ENCODE results near the gene ARID1B.
"Not testable (repeated sequence)": the region's sequence is repeated elsewhere in the genome, so short reads cannot be mapped to it uniquely, and the experiment has no call there.

ARID1B gene

GRCh38 chr6:157147054-157148026 lies 370.2 kb downstream of the ARID1B start:
- CTCF ChIA-PET, result interaction anchor here (1.0 to 1.9 kb wide), 2 partner anchors 18 to 113 kb away, joined by 3 to 8 read pairs; no protein-coding TSS in a partner anchor
- H3K27me3 ChIP-seq (replicated peaks in 2 of 5; ENCODE audit: control insufficient read depth in 4 of 5, insufficient read depth in 5 of 5, low read length in 4 of 5); H3K4me3 ChIP-seq (ENCODE audit: control insufficient read depth in 1 of 7, extremely low read depth in 1 of 7, insufficient read depth in 4 of 7, low read depth in 2 of 7, low read length in 6 of 7); H3K9me3 ChIP-seq (ENCODE audit: control extremely low read depth in 1 of 5, control insufficient read depth in 4 of 5, insufficient read depth in 2 of 5, low read depth in 1 of 5, low read length in 4 of 5); DNase-seq; H3K27ac ChIP-seq (ENCODE audit: insufficient read depth in 1 of 2, low read depth in 1 of 2, low read length in 2 of 2, poor library complexity in 1 of 2, severe bottlenecking in 2 of 2); POLR2A ChIA-PET: not testable (repeated sequence)
- Histone ChIP-seq H3K4me1 (ENCODE audit: control extremely low read depth in 1 of 4, control insufficient read depth in 4 of 4, insufficient read depth in 4 of 4, low read length in 3 of 4) (peaks cover 0 to 14% (median 10%) of the 10 kb centered on the region in 4 experiments), H3K36me3 (ENCODE audit: control insufficient read depth in 4 of 4, insufficient read depth in 4 of 4, low read length in 3 of 4) (peaks cover 10 to 59% (median 32%) of the 10 kb centered on the region in 4 experiments)
- whole genome bisulfite sequencing (ENCODE audit: insufficient coverage), result 97% methylated on average over 44 of the region's 74 CpGs

GRCh38 chr6:157148391-157149323 lies 371.5 kb downstream of the ARID1B start:
- no peak overlapping the region for H3K4me3 ChIP-seq (ENCODE audit: control insufficient read depth in 1 of 7, extremely low read depth in 1 of 7, insufficient read depth in 4 of 7, low read depth in 2 of 7, low read length in 6 of 7)
- WGBS (ENCODE audit: insufficient coverage), result 93% methylated on average over 21 of the region's 25 CpGs
- POLR2A ChIA-PET, result no interaction called here
- H3K27me3 ChIP-seq (replicated peaks in 2 of 5; ENCODE audit: control insufficient read depth in 4 of 5, insufficient read depth in 5 of 5, low read length in 4 of 5), result no peaks in the 10 kb centered on the region
- peaks cover 8 to 56% (median 38%) of the 10 kb centered on the region in 4 experiments for H3K36me3 ChIP-seq (ENCODE audit: control insufficient read depth in 4 of 4, insufficient read depth in 4 of 4, low read length in 3 of 4)
- no peak overlapping the region for H3K27ac ChIP-seq (ENCODE audit: insufficient read depth in 1 of 2, low read depth in 1 of 2, low read length in 2 of 2, poor library complexity in 1 of 2, severe bottlenecking in 2 of 2)
- no peak for DNase-seq
- CTCF ChIA-PET, result interaction anchor here (0.9 kb wide), 1 partner anchor 11 kb away, joined by 3 read pairs; no protein-coding TSS in a partner anchor
- peaks cover 0 to 14% (median 10%) of the 10 kb centered on the region in 4 experiments for H3K4me1 ChIP-seq (ENCODE audit: control extremely low read depth in 1 of 4, control insufficient read depth in 4 of 4, insufficient read depth in 4 of 4, low read length in 3 of 4)
- no peaks in the 10 kb centered on the region for H3K9me3 ChIP-seq (ENCODE audit: control extremely low read depth in 1 of 5, control insufficient read depth in 4 of 5, insufficient read depth in 2 of 5, low read depth in 1 of 5, low read length in 4 of 5)

GRCh38 chr6:157150076-157150475 lies 372.9 kb downstream of the ARID1B start:
- no peak for DNase-seq
- ChIA-PET POLR2A (no interaction called here), CTCF (no interaction called here)
- Histone ChIP-seq H3K9me3 (ENCODE audit: control extremely low read depth in 1 of 5, control insufficient read depth in 4 of 5, insufficient read depth in 2 of 5, low read depth in 1 of 5, low read length in 4 of 5) (no peaks in the 10 kb centered on the region), H3K27ac (ENCODE audit: insufficient read depth in 1 of 2, low read depth in 1 of 2, low read length in 2 of 2, poor library complexity in 1 of 2, severe bottlenecking in 2 of 2) (no peak overlapping the region), H3K36me3 (ENCODE audit: control insufficient read depth in 4 of 4, insufficient read depth in 4 of 4, low read length in 3 of 4) (peaks cover 9 to 63% (median 42%) of the 10 kb centered on the region in 4 experiments), H3K4me3 (ENCODE audit: control insufficient read depth in 1 of 7, extremely low read depth in 1 of 7, insufficient read depth in 4 of 7, low read depth in 2 of 7, low read length in 6 of 7) (no peak overlapping the region), H3K27me3 (replicated peaks in 2 of 5; ENCODE audit: control insufficient read depth in 4 of 5, insufficient read depth in 5 of 5, low read length in 4 of 5) (no peaks in the 10 kb centered on the region), H3K4me1 (ENCODE audit: control extremely low read depth in 1 of 4, control insufficient read depth in 4 of 4, insufficient read depth in 4 of 4, low read length in 3 of 4) (peaks cover 0 to 7% (median 4%) of the 10 kb centered on the region in 4 experiments)
- 93% methylated on average over 2 of the region's 6 CpGs for WGBS (ENCODE audit: insufficient coverage)

GRCh38 chr6:157151029-157151428 lies 373.9 kb downstream of the ARID1B start:
- 97% methylated on average over 9 of the region's 11 CpGs for WGBS (ENCODE audit: insufficient coverage)
- Histone ChIP-seq H3K9me3 (ENCODE audit: control extremely low read depth in 1 of 5, control insufficient read depth in 4 of 5, insufficient read depth in 2 of 5, low read depth in 1 of 5, low read length in 4 of 5) (no peaks in the 10 kb centered on the region), H3K4me3 (ENCODE audit: control insufficient read depth in 1 of 7, extremely low read depth in 1 of 7, insufficient read depth in 4 of 7, low read depth in 2 of 7, low read length in 6 of 7) (no peak overlapping the region), H3K4me1 (ENCODE audit: control extremely low read depth in 1 of 4, control insufficient read depth in 4 of 4, insufficient read depth in 4 of 4, low read length in 3 of 4) (peaks cover 0 to 3% (median 0%) of the 10 kb centered on the region in 4 experiments), H3K27me3 (replicated peaks in 2 of 5; ENCODE audit: control insufficient read depth in 4 of 5, insufficient read depth in 5 of 5, low read length in 4 of 5) (no peaks in the 10 kb centered on the region), H3K27ac (ENCODE audit: insufficient read depth in 1 of 2, low read depth in 1 of 2, low read length in 2 of 2, poor library complexity in 1 of 2, severe bottlenecking in 2 of 2) (no peak overlapping the region), H3K36me3 (ENCODE audit: control insufficient read depth in 4 of 4, insufficient read depth in 4 of 4, low read length in 3 of 4) (peaks cover 13 to 63% (median 44%) of the 10 kb centered on the region in 4 experiments)
- ChIA-PET POLR2A (interaction anchor here (0.6 kb wide), 1 partner anchor 463 kb away, joined by 3 read pairs; no protein-coding TSS in a partner anchor), CTCF (interaction anchor here (1.1 kb wide), 1 partner anchor 115 kb away, joined by 4 read pairs; no protein-coding TSS in a partner anchor)
- DNase-seq, result no peak

GRCh38 chr6:157151989-157152388 lies 374.8 kb downstream of the ARID1B start:
- POLR2A ChIA-PET, result interaction anchor here (0.5 kb wide), 1 partner anchor 12 kb away, joined by 3 read pairs; no protein-coding TSS in a partner anchor
- peaks cover 0 to 3% (median 0%) of the 10 kb centered on the region in 4 experiments for H3K4me1 ChIP-seq (ENCODE audit: control extremely low read depth in 1 of 4, control insufficient read depth in 4 of 4, insufficient read depth in 4 of 4, low read length in 3 of 4)
- DNase-seq, result no peak
- no peaks in the 10 kb centered on the region for H3K9me3 ChIP-seq (ENCODE audit: control extremely low read depth in 1 of 5, control insufficient read depth in 4 of 5, insufficient read depth in 2 of 5, low read depth in 1 of 5, low read length in 4 of 5)
- H3K27me3 ChIP-seq (replicated peaks in 2 of 5; ENCODE audit: control insufficient read depth in 4 of 5, insufficient read depth in 5 of 5, low read length in 4 of 5), result no peaks in the 10 kb centered on the region
- CTCF ChIA-PET, result interaction anchor here (0.9 to 1.1 kb wide), 2 partner anchors 13 to 116 kb away, joined by 3 to 4 read pairs; no protein-coding TSS in a partner anchor
- no peak overlapping the region for H3K4me3 ChIP-seq (ENCODE audit: control insufficient read depth in 1 of 7, extremely low read depth in 1 of 7, insufficient read depth in 4 of 7, low read depth in 2 of 7, low read length in 6 of 7)
- WGBS (ENCODE audit: insufficient coverage), result 95% methylated on average over 3 of the region's 3 CpGs
- no peak overlapping the region for H3K27ac ChIP-seq (ENCODE audit: insufficient read depth in 1 of 2, low read depth in 1 of 2, low read length in 2 of 2, poor library complexity in 1 of 2, severe bottlenecking in 2 of 2)
- peaks cover 20 to 68% (median 49%) of the 10 kb centered on the region in 4 experiments for H3K36me3 ChIP-seq (ENCODE audit: control insufficient read depth in 4 of 4, insufficient read depth in 4 of 4, low read length in 3 of 4)

GRCh38 chr6:157152556-157152955 lies 375.4 kb downstream of the ARID1B start:
- Histone ChIP-seq H3K4me3 (ENCODE audit: control insufficient read depth in 1 of 7, extremely low read depth in 1 of 7, insufficient read depth in 4 of 7, low read depth in 2 of 7, low read length in 6 of 7) (no peak overlapping the region), H3K4me1 (ENCODE audit: control extremely low read depth in 1 of 4, control insufficient read depth in 4 of 4, insufficient read depth in 4 of 4, low read length in 3 of 4) (peaks cover 0 to 3% (median 0%) of the 10 kb centered on the region in 4 experiments), H3K27ac (ENCODE audit: insufficient read depth in 1 of 2, low read depth in 1 of 2, low read length in 2 of 2, poor library complexity in 1 of 2, severe bottlenecking in 2 of 2) (no peak overlapping the region), H3K36me3 (ENCODE audit: control insufficient read depth in 4 of 4, insufficient read depth in 4 of 4, low read length in 3 of 4) (peaks cover 20 to 74% (median 51%) of the 10 kb centered on the region in 4 experiments), H3K27me3 (replicated peaks in 2 of 5; ENCODE audit: control insufficient read depth in 4 of 5, insufficient read depth in 5 of 5, low read length in 4 of 5) (no peaks in the 10 kb centered on the region), H3K9me3 (ENCODE audit: control extremely low read depth in 1 of 5, control insufficient read depth in 4 of 5, insufficient read depth in 2 of 5, low read depth in 1 of 5, low read length in 4 of 5) (no peaks in the 10 kb centered on the region)
- WGBS (ENCODE audit: insufficient coverage), result 100% methylated on average over 2 of the region's 3 CpGs
- no peak for DNase-seq
- CTCF ChIA-PET, result interaction anchor here (0.9 kb wide), 1 partner anchor 13 kb away, joined by 3 read pairs; no protein-coding TSS in a partner anchor
- POLR2A ChIA-PET, result no interaction called here
